SU-DHL-6 (cell line): ENCODE results near the gene SLC8A1.

Experiments
- H2AFZ ChIP-seq: fragments of 200-600 bp; sonication (generic); 2 replicates; pipeline ENCODE4 v1.6.1; 2014; ENCODE audit warnings: low read depth, mild to moderate bottlenecking, moderate library complexity, mixed read lengths, antibody characterized with exemption, low read length; ENCODE audit not compliant: severe bottlenecking
- H3F3A ChIP-seq: fragments of 200-600 bp; shearing (Covaris generic); 2 replicates; pipeline ENCODE4 v1.6.0; 2016; ENCODE audit warnings: antibody characterized with exemption, mild to moderate bottlenecking; ENCODE audit not compliant: insufficient read depth
- H3K27ac ChIP-seq: fragments of 200-600 bp; sonication (generic); 2 replicates; pipeline ENCODE4 v1.5.1; 2016; ENCODE audit warnings: low read depth, mild to moderate bottlenecking, low read length, moderate library complexity, mixed read lengths
- H3K27me3 ChIP-seq: fragments of 200-600 bp; sonication (generic), shearing (Covaris generic); 2 replicates; pipeline ENCODE4 v1.6.0; 2014; ENCODE audit warnings: mild to moderate bottlenecking, low read length
- H3K36me3 ChIP-seq: fragments of 200-600 bp; sonication (generic); 2 replicates; pipeline ENCODE4 v1.6.1; 2014; ENCODE audit warnings: mild to moderate bottlenecking, low read length, mixed read lengths
- H3K4me2 ChIP-seq: fragments of 300-600, 200-600 bp; shearing (Covaris generic), sonication (generic); 2 replicates; pipeline ENCODE4 v1.6.0; 2014; ENCODE audit warnings: low read length, low read depth, mild to moderate bottlenecking; ENCODE audit not compliant: poor library complexity, severe bottlenecking
- H3K4me3 ChIP-seq: fragments of 200-600 bp; sonication (generic); 2 replicates; pipeline ENCODE4 v1.5.1; 2014; ENCODE audit warnings: antibody characterized with exemption, low read length, mild to moderate bottlenecking, mixed read lengths; ENCODE audit not compliant: insufficient read depth, poor library complexity, severe bottlenecking
- H3K79me2 ChIP-seq: fragments of 200-600 bp; sonication (generic); 2 replicates; pipeline ENCODE4 v1.6.1; 2014; ENCODE audit warnings: mild to moderate bottlenecking, low read length, moderate library complexity; ENCODE audit not compliant: insufficient read depth
- H3K9ac ChIP-seq: fragments of 200-600 bp; sonication (generic); 2 replicates; pipeline ENCODE4 v1.7.0; 2014; ENCODE audit warnings: mild to moderate bottlenecking, low read length
- H3K9me2 ChIP-seq: fragments of 200-600 bp; sonication (generic); replicated peaks from 2 replicates; pipeline ENCODE4 v1.6.1; 2014; ENCODE audit warnings: low read length; ENCODE audit not compliant: insufficient read depth
- H3K9me3 ChIP-seq: fragments of 200-600 bp; sonication (generic); 2 replicates; pipeline ENCODE4 v1.6.1; 2014; ENCODE audit warnings: low read length, mixed read lengths; ENCODE audit not compliant: insufficient read depth
- H4K20me1 ChIP-seq: fragments of 200-600 bp; sonication (generic); 2 replicates; pipeline ENCODE4 v1.6.1; 2014; ENCODE audit warnings: low read depth, mild to moderate bottlenecking, antibody characterized with exemption, low read length, moderate library complexity, mixed read lengths
- CTCF ChIP-seq: fragments of 200-600 bp; sonication (generic); IDR thresholded peaks from one replicate; pipeline ENCODE4 v1.5.1; 2017; ENCODE audit warnings: antibody characterized with exemption, mild to moderate bottlenecking, low read length, moderate library complexity; ENCODE audit not compliant: insufficient read depth, poor library complexity, severe bottlenecking
- EZH2phosphoT487 ChIP-seq: fragments of 200-600 bp; sonication (generic), shearing (Covaris generic); conservative IDR thresholded peaks from 2 replicates; pipeline ENCODE4 v1.6.1; 2018; ENCODE audit warnings: mild to moderate bottlenecking, antibody characterized with exemption, low read length, moderate library complexity, mixed read lengths

Gene SLC8A1

GRCh38 chr2:40315683-40316082 lies 136.2 kb downstream of the SLC8A1 start:
- Histone ChIP-seq H3K4me2 (no peak overlapping the region), H3K9ac (no peak overlapping the region), H3K79me2 (no peaks in the 10 kb centered on the region), H3F3A (no peaks in the 10 kb centered on the region), H3K9me2 (no peaks in the 10 kb centered on the region), H3K27me3 (no peaks in the 10 kb centered on the region), H4K20me1 (no peaks in the 10 kb centered on the region), H2AFZ (no peak overlapping the region), H3K4me3 (no peak overlapping the region), H3K36me3 (no peaks in the 10 kb centered on the region), H3K9me3 (no peaks in the 10 kb centered on the region), H3K27ac (no peak overlapping the region)
- TF ChIP-seq CTCF (no peak), EZH2phosphoT487 (no peak)

DNA sequence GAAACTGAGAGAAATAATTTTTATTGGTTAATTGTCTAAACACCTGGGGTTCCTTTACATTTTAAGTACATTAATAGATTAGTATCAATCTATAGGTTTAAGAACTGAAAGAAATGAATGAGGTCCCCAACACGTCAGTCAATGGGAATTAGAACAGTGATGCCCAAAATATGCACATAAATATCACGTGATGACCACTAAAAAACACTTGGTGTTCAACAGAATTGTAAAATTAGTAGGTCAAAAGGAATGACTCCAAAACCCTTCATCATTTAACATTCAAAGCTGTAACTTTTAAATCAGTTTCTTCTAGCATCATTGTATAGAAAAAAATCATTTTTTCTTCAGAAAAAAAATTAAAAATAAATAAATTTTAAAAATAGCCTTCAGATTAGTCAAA lies 140.9 kb downstream of the SLC8A1 start:
- no peaks in the 10 kb centered on the region for H3F3A ChIP-seq
- H2AFZ ChIP-seq = no peak overlapping the region
- H3K9ac ChIP-seq = no peak overlapping the region
- no peaks in the 10 kb centered on the region for H3K36me3 ChIP-seq
- H3K27ac ChIP-seq = no peak overlapping the region
- no peaks in the 10 kb centered on the region for H3K27me3 ChIP-seq
- no peak overlapping the region for H3K4me3 ChIP-seq
- H3K9me3 ChIP-seq = no peaks in the 10 kb centered on the region
- no peaks in the 10 kb centered on the region for H3K79me2 ChIP-seq
- TF ChIP-seq EZH2phosphoT487 (no peak), CTCF (no peak)
- no peak overlapping the region for H3K4me2 ChIP-seq
- no peaks in the 10 kb centered on the region for H4K20me1 ChIP-seq
- H3K9me2 ChIP-seq = no peaks in the 10 kb centered on the region

GRCh38 chr2:40310303-40310702 lies 141.6 kb downstream of the SLC8A1 start:
- Histone ChIP-seq H3K36me3 (no peaks in the 10 kb centered on the region), H3K4me2 (no peak overlapping the region), H3K9ac (no peak overlapping the region), H3K27me3 (no peaks in the 10 kb centered on the region), H3F3A (no peaks in the 10 kb centered on the region), H3K79me2 (no peaks in the 10 kb centered on the region), H3K9me3 (no peaks in the 10 kb centered on the region), H3K9me2 (no peaks in the 10 kb centered on the region; the same call in 1 of the 2 replicates), H2AFZ (no peak overlapping the region), H3K27ac (no peak overlapping the region), H3K4me3 (no peak overlapping the region), H4K20me1 (no peaks in the 10 kb centered on the region)
- TF ChIP-seq EZH2phosphoT487 (no peak), CTCF (no peak)
